HL-60 (cell line): ENCODE results near the gene FRMD5.

ENCODE experiments used
- DNase-seq, 2 experiments: peaks; one replicate each; pipeline ENCODE4 v3.0.0-alpha.2; 2010 to 2020; ENCODE audit warnings: low read depth in 1 of 2, low spot score in 1 of 2
- H3K27ac ChIP-seq: fragments of 250-450 bp; sonication (Bioruptor Pico); replicated peaks from 2 replicates; pipeline ENCODE4 v1.5.1; 2020; ENCODE audit warnings: mild to moderate bottlenecking, moderate library complexity
- H3K27me3 ChIP-seq: fragments of 250-450 bp; sonication (Bioruptor Pico); 2 replicates; pipeline ENCODE4 v1.5.1; 2021; ENCODE audit warnings: mild to moderate bottlenecking, moderate library complexity; ENCODE audit not compliant: insufficient read depth, poor library complexity, severe bottlenecking
- H3K4me3 ChIP-seq: replicated peaks from 2 replicates; pipeline ENCODE4 v1.5.1; 2011; ENCODE audit warnings: mild to moderate bottlenecking, control low read depth, low read length; ENCODE audit not compliant: insufficient read depth
- GABPA ChIP-seq: IDR thresholded peaks from 2 replicates; pipeline ENCODE4 v1.6.1; 2012; ENCODE audit warnings: low read depth
- POLR2AphosphoS5 ChIP-seq: IDR thresholded peaks from 2 replicates; pipeline ENCODE4 v1.6.1; 2012; ENCODE audit warnings: low read depth
- SPI1 ChIP-seq: IDR thresholded peaks from 2 replicates; pipeline ENCODE4 v1.6.1; 2012; ENCODE audit warnings: low read depth, mild to moderate bottlenecking, borderline replicate concordance
- TF ChIP-seq, protein P1 (sequence below): IDR thresholded peaks from one replicate; pipeline ENCODE4 v1.5.1; 2011; ENCODE audit warnings: low read length, control low read depth, inconsistent platforms; ENCODE audit not compliant: insufficient read depth
- TF ChIP-seq, protein P2 (sequence below): IDR thresholded peaks from 2 replicates; pipeline ENCODE4 v1.6.1; 2012; ENCODE audit warnings: low read depth; ENCODE audit not compliant: insufficient replicate concordance

The FRMD5 gene

DNA sequence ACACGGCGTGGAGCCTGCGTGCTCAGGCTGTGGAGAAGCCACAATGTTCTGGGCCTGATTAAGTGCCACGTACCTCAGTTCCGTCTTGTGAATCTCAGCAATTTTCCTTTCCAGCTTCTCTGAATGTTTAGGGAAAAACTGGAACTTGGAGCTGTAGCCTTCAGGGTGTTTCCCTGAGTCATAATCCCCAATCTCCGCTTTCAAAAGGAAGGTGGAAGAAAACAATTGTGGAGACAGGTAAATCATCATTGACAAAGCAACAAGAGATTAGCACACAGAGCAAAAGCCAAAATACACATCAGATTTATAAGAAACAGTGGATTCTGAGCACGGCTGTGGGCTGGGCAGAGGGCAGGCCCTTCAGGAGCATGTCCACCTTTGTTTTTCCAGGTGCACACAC, 289.3 kb downstream of the FRMD5 start:
- Histone ChIP-seq H3K27ac (no peak overlapping the region), H3K4me3 (no peak overlapping the region), H3K27me3 (no peaks in the 10 kb centered on the region)
- no peak for TF ChIP-seq GABPA
- TF ChIP-seq, protein P1, sequence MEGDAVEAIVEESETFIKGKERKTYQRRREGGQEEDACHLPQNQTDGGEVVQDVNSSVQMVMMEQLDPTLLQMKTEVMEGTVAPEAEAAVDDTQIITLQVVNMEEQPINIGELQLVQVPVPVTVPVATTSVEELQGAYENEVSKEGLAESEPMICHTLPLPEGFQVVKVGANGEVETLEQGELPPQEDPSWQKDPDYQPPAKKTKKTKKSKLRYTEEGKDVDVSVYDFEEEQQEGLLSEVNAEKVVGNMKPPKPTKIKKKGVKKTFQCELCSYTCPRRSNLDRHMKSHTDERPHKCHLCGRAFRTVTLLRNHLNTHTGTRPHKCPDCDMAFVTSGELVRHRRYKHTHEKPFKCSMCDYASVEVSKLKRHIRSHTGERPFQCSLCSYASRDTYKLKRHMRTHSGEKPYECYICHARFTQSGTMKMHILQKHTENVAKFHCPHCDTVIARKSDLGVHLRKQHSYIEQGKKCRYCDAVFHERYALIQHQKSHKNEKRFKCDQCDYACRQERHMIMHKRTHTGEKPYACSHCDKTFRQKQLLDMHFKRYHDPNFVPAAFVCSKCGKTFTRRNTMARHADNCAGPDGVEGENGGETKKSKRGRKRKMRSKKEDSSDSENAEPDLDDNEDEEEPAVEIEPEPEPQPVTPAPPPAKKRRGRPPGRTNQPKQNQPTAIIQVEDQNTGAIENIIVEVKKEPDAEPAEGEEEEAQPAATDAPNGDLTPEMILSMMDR = no peak
- DNase-seq = no peak

DNA sequence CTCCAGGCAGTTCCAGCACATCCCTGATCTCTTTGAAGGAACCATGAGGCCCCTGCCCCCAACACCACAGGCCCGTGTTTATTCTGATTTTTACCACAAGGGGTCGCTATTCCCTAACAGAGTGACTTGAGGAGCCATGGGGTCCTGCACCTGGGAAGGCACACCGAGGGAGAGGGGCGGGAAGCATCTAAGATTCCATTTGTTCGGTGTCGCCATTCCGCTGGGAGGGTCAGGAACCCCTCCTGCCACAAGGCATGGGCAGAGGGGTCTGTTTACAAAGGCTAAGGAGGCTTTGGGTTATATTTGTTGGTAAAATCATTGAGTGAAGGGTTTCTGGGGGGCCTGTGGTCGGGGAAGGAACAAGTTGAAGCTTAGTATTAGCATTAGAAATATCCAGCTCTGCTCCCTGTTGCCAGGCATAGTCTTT, 291.2 kb downstream of the FRMD5 start:
- H3K4me3 ChIP-seq = no peak overlapping the region
- TF ChIP-seq, protein P1 = peak; percentile 53
- TF ChIP-seq GABPA = no peak
- TF ChIP-seq POLR2AphosphoS5 = no peak
- TF ChIP-seq, protein P2, sequence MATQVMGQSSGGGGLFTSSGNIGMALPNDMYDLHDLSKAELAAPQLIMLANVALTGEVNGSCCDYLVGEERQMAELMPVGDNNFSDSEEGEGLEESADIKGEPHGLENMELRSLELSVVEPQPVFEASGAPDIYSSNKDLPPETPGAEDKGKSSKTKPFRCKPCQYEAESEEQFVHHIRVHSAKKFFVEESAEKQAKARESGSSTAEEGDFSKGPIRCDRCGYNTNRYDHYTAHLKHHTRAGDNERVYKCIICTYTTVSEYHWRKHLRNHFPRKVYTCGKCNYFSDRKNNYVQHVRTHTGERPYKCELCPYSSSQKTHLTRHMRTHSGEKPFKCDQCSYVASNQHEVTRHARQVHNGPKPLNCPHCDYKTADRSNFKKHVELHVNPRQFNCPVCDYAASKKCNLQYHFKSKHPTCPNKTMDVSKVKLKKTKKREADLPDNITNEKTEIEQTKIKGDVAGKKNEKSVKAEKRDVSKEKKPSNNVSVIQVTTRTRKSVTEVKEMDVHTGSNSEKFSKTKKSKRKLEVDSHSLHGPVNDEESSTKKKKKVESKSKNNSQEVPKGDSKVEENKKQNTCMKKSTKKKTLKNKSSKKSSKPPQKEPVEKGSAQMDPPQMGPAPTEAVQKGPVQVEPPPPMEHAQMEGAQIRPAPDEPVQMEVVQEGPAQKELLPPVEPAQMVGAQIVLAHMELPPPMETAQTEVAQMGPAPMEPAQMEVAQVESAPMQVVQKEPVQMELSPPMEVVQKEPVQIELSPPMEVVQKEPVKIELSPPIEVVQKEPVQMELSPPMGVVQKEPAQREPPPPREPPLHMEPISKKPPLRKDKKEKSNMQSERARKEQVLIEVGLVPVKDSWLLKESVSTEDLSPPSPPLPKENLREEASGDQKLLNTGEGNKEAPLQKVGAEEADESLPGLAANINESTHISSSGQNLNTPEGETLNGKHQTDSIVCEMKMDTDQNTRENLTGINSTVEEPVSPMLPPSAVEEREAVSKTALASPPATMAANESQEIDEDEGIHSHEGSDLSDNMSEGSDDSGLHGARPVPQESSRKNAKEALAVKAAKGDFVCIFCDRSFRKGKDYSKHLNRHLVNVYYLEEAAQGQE = no peak
- no peak for TF ChIP-seq SPI1
- H3K27me3 ChIP-seq = no peaks in the 10 kb centered on the region
- DNase-seq = peak; percentile 37 to 61
- no peak overlapping the region for H3K27ac ChIP-seq

DNA sequence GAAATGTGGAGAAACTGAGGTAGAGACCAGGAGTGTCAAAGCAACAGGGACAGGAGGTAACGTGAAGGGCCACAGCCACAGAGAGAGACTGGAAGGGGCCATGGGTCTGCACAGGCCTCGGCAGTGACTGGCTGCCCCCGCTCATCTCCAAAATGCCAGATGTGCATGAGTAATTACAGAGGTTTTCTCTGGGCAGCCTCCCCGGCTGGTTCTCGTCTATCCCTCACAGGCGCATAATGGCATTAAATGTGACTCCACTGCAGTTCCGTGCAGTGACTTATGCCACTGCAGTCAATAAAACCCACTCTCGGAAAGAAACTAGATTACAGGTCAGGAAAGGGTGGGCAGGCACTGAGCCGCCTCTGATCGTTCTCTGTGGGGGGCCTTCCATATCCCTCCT, 293.6 kb downstream of the FRMD5 start:
- H3K4me3 ChIP-seq = no peak overlapping the region
- no peak overlapping the region for H3K27ac ChIP-seq
- DNase-seq = no peak
- no peaks in the 10 kb centered on the region for H3K27me3 ChIP-seq
- TF ChIP-seq GABPA = no peak
- TF ChIP-seq SPI1 = no peak
- TF ChIP-seq, protein P1 = no peak
- TF ChIP-seq POLR2AphosphoS5 = no peak
- TF ChIP-seq, protein P2 = no peak

DNA sequence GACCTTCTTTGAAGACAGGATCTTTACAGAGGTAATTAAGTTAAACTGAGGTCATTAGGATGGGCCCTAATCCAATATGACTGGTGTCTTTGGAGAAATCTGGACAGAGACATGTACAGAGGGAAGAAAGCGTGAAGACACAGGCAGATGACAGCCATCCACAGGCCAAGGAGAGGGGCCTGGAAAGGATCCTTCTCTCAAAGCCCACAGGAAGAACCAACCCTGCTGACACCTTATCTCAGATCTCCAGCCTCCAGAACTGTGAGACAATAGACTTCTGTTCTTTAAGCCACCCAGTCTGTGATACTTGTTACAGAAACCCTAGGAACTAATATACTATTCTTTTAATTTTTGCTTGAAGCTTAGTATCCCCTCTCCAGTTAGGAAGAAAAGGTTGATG, 294.1 kb downstream of the FRMD5 start:
- Histone ChIP-seq H3K4me3 (no peak overlapping the region), H3K27me3 (no peaks in the 10 kb centered on the region), H3K27ac (no peak overlapping the region)
- TF ChIP-seq, protein P1 = no peak
- TF ChIP-seq POLR2AphosphoS5 (no peak), GABPA (no peak), SPI1 (no peak)
- TF ChIP-seq, protein P2 = no peak
- DNase-seq = no peak
